ENCODE measurements around the gene PCBP3. TPM values are rescaled to one million over a fixed set of nuclear protein-coding genes. Genes with fewer than 3 reads are reported as not detected.

The PCBP3 gene
- total and polyA plus RNA-seq, 2 of the 8 experiments (the other 6 are each of a cell fraction or from before 2014, with no cell fraction given) = 3.5 to 6.3 TPM

GRCh38 chr21:45774291-45774690 is 130.8 kb downstream of the PCBP3 start:
- Histone ChIP-seq H3K36me3 (ENCODE audit: control insufficient read depth in 2 of 4, insufficient read depth in 4 of 4, low read length in 3 of 4) (no peaks in the 10 kb centered on the region), H2AFZ (ENCODE audit: low read length) (no peak overlapping the region), H3K23me2 (ENCODE audit: low read depth, low read length) (no peaks in the 10 kb centered on the region; the same call in 1 of the 2 replicates), H3K79me1 (ENCODE audit: low read depth, low read length) (no peaks in the 10 kb centered on the region), H3K9me3 (ENCODE audit: insufficient read depth in 2 of 2, low read depth in 1 of 2, low read length in 1 of 2) (no peaks in the 10 kb centered on the region), H3K23ac (ENCODE audit: insufficient read length) (no peak overlapping the region), H3K9ac (replicated peaks in 1 of 4; ENCODE audit: extremely low read depth in 1 of 4, low read depth in 3 of 4, low read length in 3 of 4) (no peak overlapping the region), H3K4me3 (ENCODE audit: extremely low read depth in 1 of 4, insufficient read depth in 2 of 4, low read depth in 3 of 4, low read length in 4 of 4) (no peak overlapping the region), H2BK12ac (ENCODE audit: low read depth, low read length) (no peak overlapping the region), H3K4me1 (replicated peaks in 1 of 4; ENCODE audit: control insufficient read depth in 3 of 4, insufficient read depth in 4 of 4, low read length in 3 of 4) (no peaks in the 10 kb centered on the region), H3K79me2 (ENCODE audit: control insufficient read depth in 1 of 2, insufficient read depth in 2 of 2, low read length in 2 of 2) (no peaks in the 10 kb centered on the region), H3K56ac (replicated peaks; ENCODE audit: insufficient read length, low read depth, low read length) (no peak overlapping the region), H2BK120ac (replicated peaks; ENCODE audit: low read depth, low read length) (no peak overlapping the region), H3K14ac (ENCODE audit: insufficient read length) (no peak overlapping the region), H2BK15ac (ENCODE audit: low read length) (no peak overlapping the region), H4K5ac (ENCODE audit: insufficient read length, low read depth, low read length) (no peak overlapping the region), H3K27ac (ENCODE audit: low read depth, low read length) (no peak overlapping the region), H3K27me3 (replicated peaks in 1 of 4; ENCODE audit: control insufficient read depth in 3 of 4, extremely low read depth in 1 of 4, insufficient read depth in 3 of 4, low read length in 3 of 4) (no peaks in the 10 kb centered on the region), H2BK5ac (ENCODE audit: low read depth, low read length) (no peak overlapping the region), H3K4me2 (ENCODE audit: insufficient read depth in 1 of 2, low read depth in 2 of 2, low read length in 2 of 2) (no peak overlapping the region), H2AK5ac (ENCODE audit: low read depth, low read length) (no peak overlapping the region), H2BK20ac (ENCODE audit: low read length) (no peak overlapping the region), H3K4ac (replicated peaks; ENCODE audit: insufficient read length, low read depth, low read length) (no peak overlapping the region), H3K18ac (ENCODE audit: extremely low read depth, low read length) (no peak overlapping the region), H4K91ac (replicated peaks; ENCODE audit: insufficient read length, low read length) (no peak overlapping the region), H4K20me1 (replicated peaks in 1 of 2; ENCODE audit: control insufficient read depth in 1 of 2, insufficient read depth in 2 of 2, low read length in 2 of 2) (no peaks in the 10 kb centered on the region), H4K8ac (ENCODE audit: extremely low read depth, insufficient read depth, low read length) (no peak overlapping the region)
- FAIRE-seq = no peak
- DNase-seq (ENCODE audit: low read depth in 1 of 2, low spot score in 2 of 2) = no peak
- CTCF ChIA-PET (ENCODE audit: partially characterized antibody) = interaction anchor here (1.7 kb wide), 1 partner anchor 9 kb away, joined by 4 read pairs; no protein-coding TSS in a partner anchor
- 75% methylated on average over 4 of the region's 5 CpGs; no CpG with 5 or more reads in 1 of the 2 experiments for WGBS, 2 experiments (ENCODE audit: extremely low coverage in 1 of 2, insufficient coverage in 1 of 2, insufficient read length in 1 of 2, insufficient replicate concordance in 2 of 2, low coverage in 1 of 2, low lambda C conversion rate in 2 of 2, missing lambda C conversion rate in 1 of 2)
- POLR2A ChIA-PET (ENCODE audit: partially characterized antibody) = no interaction called here
- TF ChIP-seq TAF1 (IDR thresholded peaks at IDR 0.05; ENCODE audit: low read depth, low read length) (no peak), TBP (IDR thresholded peaks at IDR 0.05; ENCODE audit: low read depth, low read length) (no peak)
